T follicular helper cell (primary cell): ENCODE measurements around the gene SUCO.
A peak's percentile ranks its signal among the peaks of the same experiment; 100 is the strongest.
"Not testable (repeated sequence)": the region's sequence is repeated elsewhere in the genome, so short reads cannot be mapped to it uniquely, and the experiment has no call there.

Experiments used
- DNase-seq: peaks from one replicate; pipeline ENCODE4 v3.0.0-alpha.2; 2020; ENCODE audit warnings: low read depth

The SUCO gene

DNA sequence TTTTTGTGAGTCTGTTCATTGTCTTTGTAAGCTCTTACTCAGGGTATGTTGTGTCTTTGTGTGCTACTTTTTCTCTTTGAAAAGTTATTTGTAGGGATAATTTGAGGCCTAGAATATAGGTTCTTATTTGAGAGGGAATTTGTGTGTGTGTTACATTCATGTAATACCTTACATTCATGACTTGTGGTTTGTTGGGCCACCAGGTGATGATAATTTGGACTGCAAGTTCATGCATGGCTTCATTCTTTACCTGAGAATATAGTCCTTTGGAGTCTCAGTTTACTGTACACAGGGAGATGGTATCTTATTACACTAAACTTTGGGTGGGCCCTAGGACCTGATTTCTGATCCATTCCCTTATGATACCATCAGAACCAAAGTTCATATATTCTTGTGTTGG, 74.2 kb downstream of the SUCO start:
- DNase-seq, result no peak

GRCh38 chr1:172608098-172608601, 75.2 kb downstream of the SUCO start:
- DNase-seq, result no peak

DNA sequence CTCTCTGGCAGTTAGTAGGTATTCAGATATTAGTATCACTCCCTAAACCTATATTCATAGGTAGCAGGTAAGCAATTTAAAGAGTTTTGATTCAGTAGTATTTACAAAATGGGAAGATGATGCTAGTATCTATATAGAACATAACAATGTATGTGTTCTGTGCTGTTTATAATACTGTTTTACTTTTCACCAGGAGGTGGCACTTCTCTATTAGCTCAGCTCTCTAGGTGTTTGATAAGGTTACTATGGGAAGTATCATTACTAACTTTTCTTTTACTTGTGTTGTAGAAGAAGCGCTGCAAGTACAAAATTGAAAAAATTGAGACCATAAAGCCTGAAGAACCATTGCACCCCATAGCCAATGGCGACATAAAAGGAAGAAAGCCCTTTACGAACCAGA, 76.6 kb downstream of the SUCO start:
- DNase-seq, result no peak

- DNase-seq, result no peak
Measured at GRCh38 chr1:172612478-172612877, 79.5 kb downstream of the SUCO start.

DNA sequence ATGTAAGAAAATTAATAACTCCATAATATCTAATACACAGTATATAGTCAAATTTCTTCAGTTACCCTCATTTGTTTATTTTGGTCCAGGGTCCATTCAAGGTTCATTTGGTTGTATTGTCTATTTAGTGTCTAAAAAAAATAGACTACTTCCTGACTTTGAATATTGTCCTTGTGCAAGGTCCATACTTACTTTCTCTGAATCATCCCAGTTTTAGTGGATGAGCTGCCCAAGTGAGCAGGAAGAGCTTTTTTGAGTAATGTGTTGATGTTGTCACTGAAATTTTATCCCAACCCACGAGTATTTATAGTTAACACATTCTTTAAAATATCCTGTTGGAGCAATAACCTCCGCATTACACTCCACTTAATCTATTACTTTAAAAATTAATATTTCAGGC, 80.3 kb downstream of the SUCO start:
- DNase-seq, result no peak

DNA sequence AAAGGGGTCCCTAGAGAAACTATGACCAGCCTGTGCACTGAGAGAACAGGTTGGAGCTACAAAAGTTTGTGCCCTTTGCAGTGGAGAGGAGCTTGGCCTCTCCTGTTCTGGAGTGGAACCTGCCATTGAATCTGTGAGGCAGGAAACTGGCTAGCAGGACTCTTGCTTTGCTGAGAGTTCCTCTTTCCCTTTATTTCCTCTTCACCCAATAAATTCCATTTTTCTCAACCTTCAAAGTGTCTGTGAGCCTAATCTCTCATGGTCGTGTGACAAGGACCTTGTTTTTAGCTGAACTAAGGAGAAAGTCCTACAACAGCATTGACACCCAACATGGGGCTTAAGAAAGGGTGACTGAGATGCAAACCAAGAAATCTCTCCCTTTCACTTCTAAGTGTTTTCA, 83.2 kb downstream of the SUCO start:
- DNase-seq, result no peak

DNA sequence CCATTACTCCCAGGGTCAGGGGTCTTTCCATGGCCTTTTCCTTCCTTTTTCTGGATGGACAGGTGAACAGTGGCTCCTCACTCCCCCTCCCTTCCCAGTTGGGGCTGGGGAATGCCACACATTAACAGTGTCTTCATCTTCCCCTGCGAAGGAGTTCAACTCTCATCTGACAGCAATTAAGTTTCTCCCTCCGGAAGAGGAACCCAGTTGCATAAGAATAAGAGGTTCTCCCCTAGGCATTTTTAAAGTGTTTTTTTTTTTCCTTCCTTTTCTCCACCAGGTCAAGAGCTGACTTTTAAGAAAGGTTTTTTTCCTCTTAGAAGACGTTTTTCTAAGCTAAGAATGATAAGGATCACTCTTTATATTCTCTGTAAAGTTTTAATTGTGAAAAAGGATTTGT, 83.7 kb downstream of the SUCO start:
- no peak for DNase-seq

DNA sequence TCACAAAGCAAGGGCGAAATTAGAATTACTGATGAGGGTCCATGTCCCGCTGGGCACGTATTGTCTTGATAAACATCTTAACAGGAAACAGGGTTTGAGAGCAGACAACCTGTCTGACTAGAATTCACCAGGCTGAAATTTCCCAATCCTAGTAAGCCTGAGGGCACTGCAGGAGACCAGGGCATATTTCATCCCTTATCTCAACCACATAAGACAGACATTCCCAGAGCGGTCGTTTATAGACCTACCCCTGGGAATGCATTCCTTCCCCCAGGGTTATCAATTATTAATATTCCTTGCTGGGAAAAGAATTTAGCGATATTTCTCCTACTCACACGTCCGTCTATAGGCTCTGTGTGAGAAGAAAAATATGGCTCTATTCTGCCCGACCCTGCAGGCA, 87.7 kb downstream of the SUCO start:
- not testable (repeated sequence) for DNase-seq

DNA sequence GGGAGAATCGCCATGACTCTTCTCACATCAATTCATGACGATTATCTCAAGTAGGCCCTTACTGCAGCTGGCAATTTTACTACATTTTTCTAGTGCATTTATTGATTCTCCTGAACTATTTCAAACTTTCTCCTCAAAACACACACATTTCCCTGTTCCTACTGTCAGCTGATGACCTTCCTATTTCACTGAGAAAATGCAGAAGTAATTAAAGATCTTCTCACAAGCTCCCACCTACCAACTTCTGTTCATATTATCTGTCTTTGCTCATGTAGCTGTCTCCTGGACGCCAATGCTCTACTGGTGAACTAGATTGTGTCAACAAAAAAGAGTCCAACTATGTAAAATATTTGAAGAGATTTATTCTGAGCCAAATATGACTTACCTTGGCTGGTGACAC, 89.6 kb downstream of the SUCO start:
- no peak for DNase-seq

DNA sequence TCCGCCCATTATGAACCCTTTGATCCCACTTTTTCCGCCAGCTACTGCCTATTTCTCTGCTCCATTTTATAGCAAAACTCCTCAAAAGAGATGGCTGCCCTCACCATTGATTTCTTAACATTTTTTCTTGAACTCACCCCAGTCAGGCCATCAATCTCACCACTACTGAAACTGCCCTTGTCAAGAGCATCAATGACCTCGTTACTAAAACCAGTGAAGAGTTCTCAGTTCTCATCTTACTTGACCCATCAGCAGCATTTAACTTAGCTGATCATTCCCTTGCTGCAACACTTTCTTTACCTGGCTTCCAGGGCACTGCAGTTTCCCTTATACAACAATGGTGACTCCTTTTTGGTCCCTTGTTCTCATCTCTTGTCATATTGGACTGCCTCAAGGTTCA, 90.8 kb downstream of the SUCO start:
- no peak for DNase-seq

- no peak for DNase-seq
Measured at GRCh38 chr1:172626845-172627244, 93.9 kb downstream of the SUCO start.

- DNase-seq, result no peak
Measured at GRCh38 chr1:172627702-172628101, 94.8 kb downstream of the SUCO start.

- DNase-seq, result no peak
Measured at GRCh38 chr1:172628401-172628800, 95.5 kb downstream of the SUCO start.

DNA sequence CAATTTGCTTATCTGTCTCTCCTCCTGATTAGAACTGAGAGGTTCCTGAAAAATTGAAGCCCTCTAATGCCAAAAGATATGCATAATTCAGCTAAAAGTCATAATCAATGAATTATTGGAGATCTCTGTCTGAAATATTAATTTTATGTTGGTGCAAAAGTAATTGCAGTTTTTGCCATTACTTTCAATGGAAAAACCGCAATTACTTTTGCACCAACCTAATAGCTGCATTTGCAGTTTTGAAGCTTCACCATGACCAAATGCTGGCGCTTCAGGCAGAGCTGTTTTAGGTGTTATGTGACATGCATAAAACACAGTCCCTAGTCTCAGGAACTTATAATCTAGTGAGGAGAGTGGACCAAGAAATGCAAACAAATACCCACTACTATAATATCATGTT, 96.2 kb downstream of the SUCO start:
- no peak for DNase-seq

GRCh38 chr1:172629638-172630037, 96.7 kb downstream of the SUCO start:
- no peak for DNase-seq

- DNase-seq, result no peak
Measured at GRCh38 chr1:172630056-172630818, 97.3 kb downstream of the SUCO start.

DNA sequence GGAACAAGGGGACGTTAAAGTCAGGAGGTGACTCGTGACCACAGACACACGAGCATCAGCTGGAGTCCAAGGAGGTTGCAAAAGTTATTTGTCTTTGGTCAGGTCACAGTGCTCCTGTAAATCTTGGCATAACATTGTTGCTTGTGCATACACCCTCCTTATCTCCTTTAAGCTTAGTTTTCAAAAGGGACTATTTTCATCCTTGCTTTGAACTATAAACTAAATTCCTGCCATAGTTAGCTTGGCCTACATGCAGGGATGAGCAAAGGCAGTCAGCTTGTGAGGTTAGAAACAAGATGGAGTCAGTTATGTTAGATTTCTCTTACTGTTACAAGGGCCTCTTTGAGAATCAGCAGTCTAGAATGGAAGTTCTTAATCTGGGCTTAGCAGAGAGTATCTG, 97.9 kb downstream of the SUCO start:
- no peak for DNase-seq

DNA sequence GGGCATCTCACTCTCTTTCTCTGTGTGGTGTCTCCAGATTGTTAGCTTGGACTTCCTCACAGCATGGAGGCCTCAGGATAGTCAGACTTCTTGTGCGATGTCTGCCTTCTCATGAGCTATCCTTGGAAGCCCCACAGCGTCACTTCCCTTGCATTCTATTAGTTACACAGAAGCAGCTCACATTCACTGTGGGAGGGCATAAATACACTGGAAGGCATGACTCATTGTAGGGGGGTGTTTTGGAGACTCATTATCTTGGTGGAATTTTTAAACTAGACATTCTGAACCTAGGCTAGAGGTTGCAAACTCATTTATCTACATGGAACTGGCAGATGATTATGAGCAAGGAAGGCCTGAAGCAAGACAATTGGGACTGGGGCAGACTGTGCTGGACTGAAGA, 104.6 kb downstream of the SUCO start:
- DNase-seq, result no peak

GRCh38 chr1:172638249-172638648, 105.3 kb downstream of the SUCO start:
- DNase-seq, result no peak

DNA sequence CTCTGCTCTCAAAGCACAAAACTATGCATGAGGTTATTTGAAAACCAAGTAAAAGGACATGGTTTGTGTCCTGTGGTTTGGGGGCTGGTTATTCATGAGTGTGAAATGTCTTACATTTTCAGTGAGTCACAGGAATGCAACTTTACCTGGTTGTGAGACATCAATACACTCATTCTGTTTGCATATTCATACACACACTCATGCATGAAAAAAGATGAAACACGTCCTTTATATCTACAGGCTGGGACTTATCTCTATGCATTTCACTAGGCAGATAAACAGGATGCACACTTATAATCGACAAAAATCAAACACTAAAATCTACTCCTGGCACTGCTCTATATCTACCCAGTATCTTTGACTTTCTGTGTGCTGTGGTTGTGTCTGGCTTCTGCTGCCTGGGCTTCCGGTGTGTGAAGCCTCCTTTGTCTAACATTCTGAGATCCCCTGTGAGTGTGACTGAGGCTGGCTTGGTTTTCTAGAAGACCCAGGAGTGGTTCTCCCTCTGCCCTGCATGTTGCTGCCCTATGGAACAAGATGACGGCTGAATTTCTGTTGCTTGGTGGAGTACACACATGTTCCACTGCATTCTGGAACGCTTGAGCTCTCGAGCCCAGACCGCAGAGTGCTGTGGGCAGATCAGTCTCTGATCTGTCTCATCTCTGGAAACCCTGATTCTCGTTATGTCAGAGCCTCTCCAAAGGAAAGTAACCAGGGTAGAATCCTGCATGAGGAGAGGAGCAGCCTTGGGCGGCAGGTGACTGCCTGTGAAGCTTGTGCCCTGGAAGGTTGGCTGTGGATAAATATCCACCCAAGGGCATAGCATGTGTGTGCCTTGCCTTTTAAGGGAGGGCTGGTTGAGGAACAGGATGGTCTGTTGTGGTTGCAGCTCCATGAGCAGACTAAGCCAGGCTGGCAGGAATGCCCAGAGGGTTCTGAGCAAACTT, 106.2 kb downstream of the SUCO start:
- peak; percentile 39 for DNase-seq

GRCh38 chr1:172640111-172640510, 107.2 kb downstream of the SUCO start:
- no peak for DNase-seq

DNA sequence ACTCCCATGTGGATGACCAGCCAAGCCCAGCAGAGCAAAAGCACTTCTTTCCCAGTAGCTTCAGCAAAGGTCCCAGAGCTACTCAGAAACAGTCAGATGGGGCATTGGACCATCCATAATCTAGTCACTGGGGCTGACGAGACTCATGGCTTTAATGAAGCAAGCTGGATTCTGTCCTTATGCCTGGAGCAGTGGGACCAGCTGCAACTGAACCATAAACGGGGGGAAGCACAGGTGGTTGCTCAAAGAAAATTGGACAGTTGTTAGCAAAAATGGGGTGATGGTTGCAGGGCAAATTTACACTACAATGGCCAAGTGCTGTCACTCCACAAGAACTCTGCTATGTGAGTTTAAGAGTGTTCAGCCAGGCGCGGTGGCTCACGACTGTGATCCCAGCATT, 108.5 kb downstream of the SUCO start:
- no peak for DNase-seq

DNA sequence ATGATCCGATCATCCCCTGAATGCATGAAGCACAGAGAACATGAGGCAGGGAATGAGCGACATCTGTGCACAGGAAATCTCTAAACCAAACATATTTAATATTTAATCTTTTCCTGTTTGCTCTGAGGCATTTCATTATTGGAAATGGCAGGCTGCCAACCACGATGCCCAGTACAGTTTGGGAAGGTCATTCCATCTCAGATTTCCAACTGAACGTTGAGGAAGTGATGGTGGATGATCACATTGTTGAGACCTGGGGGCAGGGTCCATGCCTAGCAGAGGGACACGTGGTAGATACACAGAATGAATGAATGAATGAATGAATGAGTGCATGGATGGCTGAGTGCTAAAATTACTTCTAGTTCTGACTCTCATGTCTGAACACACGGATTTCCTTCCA, 110.0 kb downstream of the SUCO start:
- DNase-seq, result no peak
